CD4-positive, alpha-beta T cell (primary cell): ENCODE measurements around the gene SEC24B. TPM values are rescaled to one million over a fixed set of nuclear protein-coding genes. Genes with fewer than 3 reads are reported as not detected.
"Not testable (repeated sequence)": the region's sequence is repeated elsewhere in the genome, so short reads cannot be mapped to it uniquely, and the experiment has no call there.

ENCODE experiments used
- ATAC-seq: fragments of 200-7000 bp; cut with Tn5 transposase; one replicate; pipeline ENCODE4 v1.10.0; 2022; ENCODE audit warnings: mild to moderate bottlenecking; ENCODE audit not compliant: poor library complexity
- CTCF ChIA-PET: fragments of 350-600 bp; sonication (Branson Sonifier 250); formaldehyde crosslinking; loops from one replicate; lab custom pipeline; 2021; ENCODE audit warnings: antibody characterized with exemption, inconsistent platforms; lab: Charles Lee
- POLR2A ChIA-PET: fragments of 350-600 bp; sonication (Branson Sonifier 250); formaldehyde crosslinking; loops from one replicate; lab custom pipeline; 2021; ENCODE audit warnings: antibody characterized with exemption, inconsistent platforms; lab: Charles Lee
- DNase-seq, 14 experiments: peaks; one replicate each; pipeline ENCODE4 v3.0.0-alpha.2; 2013 to 2020; ENCODE audit warnings: mixed read lengths in 2 of 14
- H3K27ac ChIP-seq, 2 donors: one replicate each; pipeline versions ENCODE4 v1.5.1 to v1.7.0; 2013; ENCODE audit warnings: low read length in 2 of 2, low read depth in 1 of 2, mild to moderate bottlenecking in 1 of 2
- H3K27me3 ChIP-seq, 2 experiments: 1 replicate in 1 of 2; 2 replicates in 1 of 2; pipeline versions ENCODE4 v1.6.1 to v1.7.0; 2013; ENCODE audit warnings: low read length in 2 of 2, control low read depth in 1 of 2, mild to moderate bottlenecking in 1 of 2, moderate library complexity in 1 of 2; ENCODE audit not compliant: insufficient read depth in 2 of 2, control insufficient read depth in 1 of 2
- H3K36me3 ChIP-seq: one replicate; pipeline ENCODE4 v1.6.1; 2013; ENCODE audit warnings: low read length, control low read depth; ENCODE audit not compliant: insufficient read depth
- H3K4me1 ChIP-seq: one replicate; pipeline ENCODE4 v1.6.1; 2013; ENCODE audit warnings: low read length, control low read depth; ENCODE audit not compliant: insufficient read depth
- H3K4me3 ChIP-seq: one replicate; pipeline ENCODE4 v1.5.1; 2013; ENCODE audit warnings: mild to moderate bottlenecking, low read length, moderate library complexity
- H3K9me3 ChIP-seq, 2 experiments: 1 replicate in 1 of 2; 2 replicates in 1 of 2; pipeline versions ENCODE4 v1.6.1 to v1.7.0; 2013; ENCODE audit warnings: low read length in 2 of 2, mild to moderate bottlenecking in 2 of 2, control low read depth in 1 of 2, moderate library complexity in 1 of 2; ENCODE audit not compliant: control insufficient read depth in 1 of 2, insufficient read depth in 1 of 2
- H3K27ac Mint-ChIP-seq: one replicate; pipeline ENCODE4 v1.8.0; 2020; ENCODE audit warnings: mixed read lengths
- H3K27me3 Mint-ChIP-seq: one replicate; pipeline ENCODE4 v1.8.0; 2021; ENCODE audit warnings: mixed read lengths
- H3K36me3 Mint-ChIP-seq: one replicate; pipeline ENCODE4 v1.8.0; 2021; ENCODE audit warnings: low read depth, mixed read lengths
- H3K4me1 Mint-ChIP-seq: one replicate; pipeline ENCODE4 v1.8.0; 2021; ENCODE audit warnings: low read depth, mixed read lengths
- H3K4me3 Mint-ChIP-seq: one replicate; pipeline ENCODE4 v1.8.0; 2020; ENCODE audit warnings: mild to moderate bottlenecking, mixed read lengths
- H3K9me3 Mint-ChIP-seq: one replicate; pipeline ENCODE4 v1.8.0; 2020; ENCODE audit warnings: mixed read lengths
- intact Hi-C, 2 experiments: fragments of 100-400 bp; cut with DNase I in 1 of 2; cut with micrococcal nuclease in 1 of 2; formaldehyde crosslinking; loops; one replicate each; pipeline versions ENCODE4 v1.15.1 to v1.9.0; 2023 to 2025; cut with DNase I, micrococcal nuclease
- total RNA-seq, 174 experiments: library from RNA in 2 of 174; stranded (reverse) in 2 of 174; gene quantifications; one replicate each; pipeline ENCODE4 v1.2.3 and lab custom pipeline; 2021 to 2026
- TF ChIP-seq, protein P1 (sequence below): fragments of 200-600 bp; IDR thresholded peaks from one replicate; pipeline ENCODE4 v1.8.0; 2022; ENCODE audit warnings: antibody characterized with exemption, mild to moderate bottlenecking

The SEC24B gene
- total RNA-seq, 2 experiments from 2014 or later, result 41.5 to 45.9 TPM

DNA sequence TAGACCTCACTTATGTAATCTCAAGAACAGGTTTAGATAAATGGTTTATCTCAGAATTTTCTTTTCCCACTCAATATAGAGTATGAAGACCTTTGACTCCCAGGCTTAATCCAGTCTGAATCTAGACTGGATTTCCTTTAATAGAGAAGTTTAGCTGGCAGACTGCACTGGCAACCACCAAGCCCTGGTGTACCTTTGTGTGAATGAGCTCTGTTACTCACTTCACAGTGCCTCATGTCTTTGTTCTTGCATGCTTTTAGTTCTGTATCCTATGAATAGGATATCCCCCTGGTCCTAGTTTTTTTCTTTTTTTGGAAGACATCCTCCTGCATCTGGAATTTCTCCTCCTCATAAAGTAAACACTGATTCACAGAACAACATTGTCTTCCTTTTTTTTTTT lies 73.3 kb downstream of the SEC24B start:
- Histone ChIP-seq H3K27me3 (no peaks in the 10 kb centered on the region), H3K9me3 (no peaks in the 10 kb centered on the region), H3K27ac (no peak overlapping the region), H3K4me1 (no peaks in the 10 kb centered on the region), H3K36me3 (peaks cover 61% of the 10 kb centered on the region), H3K4me3 (no peak overlapping the region)
- intact Hi-C loops, result no loop called here
- ChIA-PET POLR2A (no interaction called here), CTCF (no interaction called here)
- H3K27ac Mint-ChIP-seq, result peak overlapping the region; percentile 25
- no peaks in the 10 kb centered on the region for H3K9me3 Mint-ChIP-seq
- TF ChIP-seq, protein P1, sequence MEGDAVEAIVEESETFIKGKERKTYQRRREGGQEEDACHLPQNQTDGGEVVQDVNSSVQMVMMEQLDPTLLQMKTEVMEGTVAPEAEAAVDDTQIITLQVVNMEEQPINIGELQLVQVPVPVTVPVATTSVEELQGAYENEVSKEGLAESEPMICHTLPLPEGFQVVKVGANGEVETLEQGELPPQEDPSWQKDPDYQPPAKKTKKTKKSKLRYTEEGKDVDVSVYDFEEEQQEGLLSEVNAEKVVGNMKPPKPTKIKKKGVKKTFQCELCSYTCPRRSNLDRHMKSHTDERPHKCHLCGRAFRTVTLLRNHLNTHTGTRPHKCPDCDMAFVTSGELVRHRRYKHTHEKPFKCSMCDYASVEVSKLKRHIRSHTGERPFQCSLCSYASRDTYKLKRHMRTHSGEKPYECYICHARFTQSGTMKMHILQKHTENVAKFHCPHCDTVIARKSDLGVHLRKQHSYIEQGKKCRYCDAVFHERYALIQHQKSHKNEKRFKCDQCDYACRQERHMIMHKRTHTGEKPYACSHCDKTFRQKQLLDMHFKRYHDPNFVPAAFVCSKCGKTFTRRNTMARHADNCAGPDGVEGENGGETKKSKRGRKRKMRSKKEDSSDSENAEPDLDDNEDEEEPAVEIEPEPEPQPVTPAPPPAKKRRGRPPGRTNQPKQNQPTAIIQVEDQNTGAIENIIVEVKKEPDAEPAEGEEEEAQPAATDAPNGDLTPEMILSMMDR, result no peak
- H3K36me3 Mint-ChIP-seq, result peaks cover 81% of the 10 kb centered on the region
- no peaks in the 10 kb centered on the region for H3K4me1 Mint-ChIP-seq
- H3K4me3 Mint-ChIP-seq, result no peak overlapping the region
- H3K27me3 Mint-ChIP-seq, result no peaks in the 10 kb centered on the region
- ATAC-seq (no peak), DNase-seq (no peak)

DNA sequence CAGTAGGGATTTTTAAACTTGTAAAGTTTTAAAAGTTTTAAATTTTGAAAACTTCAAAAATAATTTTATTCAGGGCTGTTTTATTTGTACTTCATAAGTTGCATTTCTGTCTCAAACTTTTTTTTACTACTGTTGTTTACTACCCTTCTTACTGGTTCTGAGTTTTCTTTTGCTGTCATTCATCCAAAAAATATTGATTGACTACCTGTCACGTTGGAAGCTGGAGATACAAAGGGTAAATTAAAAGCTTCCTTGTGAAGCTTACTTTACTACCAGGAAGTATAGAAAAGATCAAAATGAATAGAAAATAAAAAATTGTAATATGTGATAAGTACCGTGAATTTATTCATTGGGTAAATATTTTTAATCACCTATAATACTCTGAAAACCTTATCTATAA lies 77.1 kb downstream of the SEC24B start:
- Histone ChIP-seq H3K4me3 (no peak overlapping the region), H3K36me3 (peaks cover 69% of the 10 kb centered on the region), H3K4me1 (no peaks in the 10 kb centered on the region), H3K27me3 (no peaks in the 10 kb centered on the region), H3K27ac (no peak overlapping the region), H3K9me3 (no peaks in the 10 kb centered on the region)
- H3K36me3 Mint-ChIP-seq, result peaks cover 84% of the 10 kb centered on the region
- ChIA-PET CTCF (interaction anchor here (1.2 kb wide), 1 partner anchor 152 kb away, joined by 3 read pairs; no protein-coding TSS in a partner anchor), POLR2A (no interaction called here)
- no peak overlapping the region for H3K4me3 Mint-ChIP-seq
- no peaks in the 10 kb centered on the region for H3K27me3 Mint-ChIP-seq
- ATAC-seq (no peak), DNase-seq (no peak)
- H3K4me1 Mint-ChIP-seq, result no peaks in the 10 kb centered on the region
- H3K9me3 Mint-ChIP-seq, result no peaks in the 10 kb centered on the region
- intact Hi-C loops, result no loop called here
- TF ChIP-seq, protein P1, result no peak
- peak overlapping the region; percentile 13 for H3K27ac Mint-ChIP-seq

DNA sequence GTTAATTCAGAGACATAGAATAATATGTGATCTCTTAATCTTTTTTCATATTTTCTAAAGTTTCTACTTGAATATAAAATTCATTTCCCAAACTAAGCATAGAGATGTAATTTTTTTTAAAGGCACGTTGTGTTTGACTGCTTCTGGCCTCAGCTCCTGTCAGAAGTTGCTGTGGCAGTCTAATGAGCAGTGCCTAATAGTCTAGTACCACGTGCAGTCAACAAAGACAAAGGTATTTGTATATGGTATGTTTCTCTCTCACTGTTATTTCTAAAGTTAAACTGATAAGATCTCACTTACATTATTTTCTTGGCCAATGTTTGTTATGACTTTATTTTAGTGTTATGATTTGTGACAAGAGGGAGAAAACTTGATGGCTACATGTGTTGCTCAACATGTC lies 77.8 kb downstream of the SEC24B start:
- ATAC-seq, result no peak
- ChIA-PET CTCF (interaction anchor here (0.6 kb wide), 1 partner anchor 68 kb away, joined by 3 read pairs; no protein-coding TSS in a partner anchor), POLR2A (no interaction called here)
- TF ChIP-seq, protein P1, result no peak
- Histone ChIP-seq H3K9me3 (no peaks in the 10 kb centered on the region), H3K27me3 (no peaks in the 10 kb centered on the region), H3K36me3 (peaks cover 70% of the 10 kb centered on the region), H3K4me3 (no peak overlapping the region), H3K27ac (no peak overlapping the region), H3K4me1 (no peaks in the 10 kb centered on the region)
- peaks cover 82% of the 10 kb centered on the region for H3K36me3 Mint-ChIP-seq
- no peaks in the 10 kb centered on the region for H3K4me1 Mint-ChIP-seq
- H3K27ac Mint-ChIP-seq, result no peak overlapping the region
- intact Hi-C loops, result no loop called here
- no peaks in the 10 kb centered on the region for H3K9me3 Mint-ChIP-seq
- H3K27me3 Mint-ChIP-seq, result no peaks in the 10 kb centered on the region
- DNase-seq, result no peak
- H3K4me3 Mint-ChIP-seq, result no peak overlapping the region

DNA sequence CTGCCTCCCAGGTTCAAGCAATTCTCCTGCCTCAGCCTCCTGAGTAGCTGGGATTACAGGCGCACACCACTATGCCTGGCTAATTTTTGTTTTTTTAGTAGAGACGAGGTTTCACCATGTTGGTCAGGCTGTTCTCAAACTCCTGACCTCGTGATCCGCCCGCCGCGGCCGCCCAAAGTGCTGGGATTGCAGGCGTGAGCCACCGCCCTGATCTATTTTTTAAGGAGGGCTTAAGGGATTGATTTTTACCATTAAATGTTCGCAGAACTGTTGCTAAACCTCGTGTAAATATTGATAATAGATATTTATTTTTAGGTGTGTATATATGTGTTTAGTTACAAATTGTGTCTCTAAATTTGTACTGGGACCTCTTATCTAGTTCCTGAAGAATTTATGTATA lies 79.8 kb downstream of the SEC24B start:
- peaks cover 70% of the 10 kb centered on the region for H3K36me3 ChIP-seq
- peaks cover 90% of the 10 kb centered on the region for H3K36me3 Mint-ChIP-seq
- H3K4me3 ChIP-seq, H3K9me3 ChIP-seq, H3K4me1 ChIP-seq, H3K27me3 ChIP-seq, H3K27me3 Mint-ChIP-seq, H3K27ac Mint-ChIP-seq, POLR2A ChIA-PET, ATAC-seq, CTCF ChIA-PET, H3K4me1 Mint-ChIP-seq, H3K27ac ChIP-seq, intact Hi-C loops, DNase-seq, H3K9me3 Mint-ChIP-seq, H3K4me3 Mint-ChIP-seq: not testable (repeated sequence)
